ENCODE measurements around the gene TAPT1.

Gene TAPT1

GRCh38 chr4:16206848-16207247 is 19.4 kb downstream of the TAPT1 start:
- FAIRE-seq = no peak
- DNase-seq (ENCODE audit: insufficient read length, low spot score) = no peak
- TF ChIP-seq POLR2AphosphoS5 (IDR thresholded peaks at IDR 0.05; ENCODE audit: low read depth, low read length) = no peak
- TF ChIP-seq POU2F2 (IDR thresholded peaks at IDR 0.05; ENCODE audit: low read depth, low read length) = no peak
- no peak for TF ChIP-seq TAF1 (IDR thresholded peaks at IDR 0.05; ENCODE audit: low read depth, low read length)
- no peak for TF ChIP-seq SPI1 (IDR thresholded peaks at IDR 0.05; ENCODE audit: low read depth, low read length)

DNA sequence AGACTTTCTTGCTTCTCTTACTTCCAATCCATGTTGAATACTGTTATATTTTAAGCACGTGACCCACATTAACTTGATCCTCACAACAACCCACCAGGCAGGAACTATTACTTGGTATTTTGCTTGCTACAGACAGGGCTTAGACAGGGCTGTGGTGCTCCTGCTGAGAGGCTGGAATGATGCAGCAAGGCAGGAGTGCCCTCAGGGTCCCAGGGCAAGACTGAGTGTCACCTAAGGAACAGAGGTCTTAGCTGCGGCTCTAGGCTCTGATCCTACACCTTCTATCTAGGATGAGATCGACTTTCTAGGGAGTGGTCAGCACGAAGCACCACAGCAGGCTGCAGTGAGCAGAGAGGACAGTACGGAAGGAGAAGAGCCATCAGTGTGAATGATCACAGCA is 20.0 kb downstream of the TAPT1 start:
- TF ChIP-seq POLR2A (IDR thresholded peaks at IDR 0.05; ENCODE audit: low read depth, low read length) = no peak
- TF ChIP-seq POLR2AphosphoS5 (IDR thresholded peaks at IDR 0.05; ENCODE audit: low read depth, low read length) = no peak
- no peak for TF ChIP-seq PAX5 (IDR thresholded peaks at IDR 0.05; ENCODE audit: insufficient read depth, low read length, severe bottlenecking)
- FAIRE-seq = no peak

GRCh38 chr4:16205298-16206164 is 20.7 kb downstream of the TAPT1 start:
- TF ChIP-seq SPI1 (IDR thresholded peaks at IDR 0.05; ENCODE audit: low read depth, low read length) = no peak
- peak; percentile 14; the same call in 1 of the 2 replicates for TF ChIP-seq POU2F2 (IDR thresholded peaks at IDR 0.05; ENCODE audit: low read depth, low read length)

More for the DNA sequence above, 20.0 kb downstream of the TAPT1 start:
- DNase-seq (ENCODE audit: insufficient read length, low spot score) = no peak

GRCh38 chr4:16204505-16204904 is 21.8 kb downstream of the TAPT1 start:
- TF ChIP-seq SPI1 (IDR thresholded peaks at IDR 0.05; ENCODE audit: low read depth, low read length) = no peak
- no peak for TF ChIP-seq PAX5 (IDR thresholded peaks at IDR 0.05; ENCODE audit: insufficient read depth, low read length, severe bottlenecking)
- no peak for TF ChIP-seq POLR2AphosphoS5 (IDR thresholded peaks at IDR 0.05; ENCODE audit: low read depth, low read length)
- TF ChIP-seq TAF1 (IDR thresholded peaks at IDR 0.05; ENCODE audit: low read depth, low read length) = no peak
- no peak for TF ChIP-seq POLR2A (IDR thresholded peaks at IDR 0.05; ENCODE audit: low read depth, low read length)
- TF ChIP-seq POU2F2 (IDR thresholded peaks at IDR 0.05; ENCODE audit: low read depth, low read length) = no peak
- DNase-seq (ENCODE audit: insufficient read length, low spot score) (no peak), FAIRE-seq (no peak)

More at GRCh38 chr4:16205298-16206164, 20.7 kb downstream of the TAPT1 start:
- FAIRE-seq = peak; percentile 91
- no peak for DNase-seq (ENCODE audit: insufficient read length, low spot score)

DNA sequence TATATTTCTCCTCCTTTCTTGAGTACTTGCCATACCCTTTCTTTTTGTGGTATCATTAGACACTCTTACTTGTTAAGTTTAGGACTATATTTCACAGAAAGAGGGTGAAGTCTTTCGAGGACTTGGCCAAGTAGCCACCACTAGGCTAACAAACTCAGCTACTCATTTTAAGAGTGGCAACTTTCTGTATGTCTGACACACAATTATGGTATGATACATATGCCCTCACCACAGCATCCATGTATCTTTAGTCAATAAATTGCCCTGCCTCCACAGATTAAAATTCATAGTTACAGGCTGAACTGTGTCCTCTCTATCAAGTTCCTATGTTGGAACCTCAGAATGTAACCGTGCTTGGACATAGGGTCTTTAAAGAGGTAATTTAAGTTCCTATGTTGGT is 23.2 kb downstream of the TAPT1 start:
- FAIRE-seq = peak; percentile 61
- DNase-seq (ENCODE audit: insufficient read length, low spot score) = no peak

GRCh38 chr4:16202598-16202997 is 23.7 kb downstream of the TAPT1 start:
- no peak for DNase-seq (ENCODE audit: insufficient read length, low spot score)
- TF ChIP-seq SPI1 (IDR thresholded peaks at IDR 0.05; ENCODE audit: low read depth, low read length) = no peak
- no peak for TF ChIP-seq POLR2A (IDR thresholded peaks at IDR 0.05; ENCODE audit: low read depth, low read length)
- no peak for TF ChIP-seq POU2F2 (IDR thresholded peaks at IDR 0.05; ENCODE audit: low read depth, low read length)
- no peak for TF ChIP-seq TAF1 (IDR thresholded peaks at IDR 0.05; ENCODE audit: low read depth, low read length)
- TF ChIP-seq POLR2AphosphoS5 (IDR thresholded peaks at IDR 0.05; ENCODE audit: low read depth, low read length) = no peak
- no peak for TF ChIP-seq PAX5 (IDR thresholded peaks at IDR 0.05; ENCODE audit: insufficient read depth, low read length, severe bottlenecking)
- no peak for FAIRE-seq

More for the DNA sequence above, 23.2 kb downstream of the TAPT1 start:
- no peak for TF ChIP-seq PAX5 (IDR thresholded peaks at IDR 0.05; ENCODE audit: insufficient read depth, low read length, severe bottlenecking)
- no peak for TF ChIP-seq SPI1 (IDR thresholded peaks at IDR 0.05; ENCODE audit: low read depth, low read length)
- no peak for TF ChIP-seq POLR2A (IDR thresholded peaks at IDR 0.05; ENCODE audit: low read depth, low read length)

DNA sequence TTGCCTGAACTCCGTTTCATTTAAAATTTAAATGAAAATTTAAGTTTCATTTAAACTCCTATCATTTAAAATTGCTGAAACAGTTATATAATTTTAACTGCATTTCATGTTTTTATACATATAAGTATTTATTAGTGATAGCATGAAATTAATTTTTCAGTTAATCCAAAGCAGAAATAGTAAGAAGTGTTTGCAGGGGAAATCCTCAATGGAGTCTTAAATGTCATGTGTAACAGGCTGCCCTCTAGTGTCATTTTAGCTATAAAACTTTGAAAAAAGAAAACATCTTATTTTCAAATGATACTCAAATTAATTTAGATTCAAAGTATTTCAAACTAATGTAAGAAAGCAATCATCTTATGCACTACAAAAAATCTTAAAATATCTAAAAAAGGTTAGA is 27.2 kb downstream of the TAPT1 start:
- FAIRE-seq = no peak
- TF ChIP-seq SPI1 (IDR thresholded peaks at IDR 0.05; ENCODE audit: low read depth, low read length) = no peak
- TF ChIP-seq PAX5 (IDR thresholded peaks at IDR 0.05; ENCODE audit: insufficient read depth, low read length, severe bottlenecking) = no peak
- no peak for TF ChIP-seq POLR2A (IDR thresholded peaks at IDR 0.05; ENCODE audit: low read depth, low read length)
- TF ChIP-seq POLR2AphosphoS5 (IDR thresholded peaks at IDR 0.05; ENCODE audit: low read depth, low read length) = no peak
- TF ChIP-seq TAF1 (IDR thresholded peaks at IDR 0.05; ENCODE audit: low read depth, low read length) = no peak
- no peak for TF ChIP-seq POU2F2 (IDR thresholded peaks at IDR 0.05; ENCODE audit: low read depth, low read length)

GRCh38 chr4:16197876-16198665 is 28.2 kb downstream of the TAPT1 start:
- FAIRE-seq (no peak), DNase-seq (ENCODE audit: insufficient read length, low spot score) (no peak)
- no peak for TF ChIP-seq PAX5 (IDR thresholded peaks at IDR 0.05; ENCODE audit: insufficient read depth, low read length, severe bottlenecking)
- TF ChIP-seq POLR2A (IDR thresholded peaks at IDR 0.05; ENCODE audit: low read depth, low read length) = no peak
- no peak for TF ChIP-seq TAF1 (IDR thresholded peaks at IDR 0.05; ENCODE audit: low read depth, low read length)
- no peak for TF ChIP-seq POLR2AphosphoS5 (IDR thresholded peaks at IDR 0.05; ENCODE audit: low read depth, low read length)
- TF ChIP-seq SPI1 (IDR thresholded peaks at IDR 0.05; ENCODE audit: low read depth, low read length) = no peak
- TF ChIP-seq POU2F2 (IDR thresholded peaks at IDR 0.05; ENCODE audit: low read depth, low read length) = no peak

More for the DNA sequence above, 27.2 kb downstream of the TAPT1 start:
- DNase-seq (ENCODE audit: insufficient read length, low spot score) = no peak

DNA sequence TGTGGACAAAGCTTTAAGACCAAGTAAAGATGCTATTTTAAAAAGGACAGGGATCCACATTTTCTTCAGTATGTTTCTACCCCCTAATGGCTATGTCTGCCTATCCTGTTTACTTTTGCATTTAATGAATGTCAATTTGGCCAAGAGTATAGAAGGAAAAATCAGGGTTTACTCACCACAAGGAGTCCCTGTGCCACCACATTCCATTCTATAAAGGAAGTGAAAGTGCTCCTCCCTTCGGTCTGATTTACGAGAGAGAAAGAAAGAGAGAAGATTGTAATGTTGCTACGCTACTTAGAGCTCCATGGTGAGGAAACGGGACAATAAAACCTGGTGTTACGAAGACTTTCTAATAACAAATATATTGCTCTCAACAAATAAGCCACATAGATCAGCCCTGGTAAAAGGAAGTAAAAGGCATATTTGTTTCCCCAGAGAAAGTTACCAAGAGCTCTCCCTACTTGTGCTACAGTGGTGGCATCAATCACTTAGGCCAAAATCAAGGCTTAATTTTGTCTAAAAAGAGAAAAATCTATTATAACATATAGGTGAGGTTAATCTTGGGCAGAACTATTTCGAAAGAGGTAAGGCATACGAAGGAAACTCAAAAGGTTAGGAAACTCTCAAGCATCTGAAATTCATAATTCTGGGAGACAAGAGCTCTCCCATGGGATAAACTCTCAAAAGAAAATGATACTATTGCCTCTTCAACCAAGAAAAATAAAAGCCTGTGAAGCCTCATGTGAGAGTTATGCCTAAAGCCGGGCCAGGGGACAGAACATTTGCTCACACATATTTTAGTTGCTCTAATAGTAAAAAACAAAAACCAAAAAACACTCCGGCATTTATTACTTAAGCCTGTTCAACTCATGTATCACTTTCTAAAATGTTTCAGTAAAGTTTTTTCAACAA is 29.5 kb downstream of the TAPT1 start:
- no peak for TF ChIP-seq PAX5 (IDR thresholded peaks at IDR 0.05; ENCODE audit: insufficient read depth, low read length, severe bottlenecking)
- TF ChIP-seq POU2F2 (IDR thresholded peaks at IDR 0.05; ENCODE audit: low read depth, low read length) = no peak
- TF ChIP-seq POLR2A (IDR thresholded peaks at IDR 0.05; ENCODE audit: low read depth, low read length) = no peak
- no peak for TF ChIP-seq TAF1 (IDR thresholded peaks at IDR 0.05; ENCODE audit: low read depth, low read length)
- peak; percentile 88 for TF ChIP-seq SPI1 (IDR thresholded peaks at IDR 0.05; ENCODE audit: low read depth, low read length)
- peak; percentile 72 for FAIRE-seq
- no peak for DNase-seq (ENCODE audit: insufficient read length, low spot score)

Measured in GM12891 (cell line).